DND-41 (cell line): ENCODE data around the gene C19orf47.

Source experiments
- CTCF ChIP-seq: IDR thresholded peaks from 2 replicates; pipeline ENCODE4 v1.5.1; 2012; ENCODE audit warnings: borderline replicate concordance, low read length, moderate library complexity, mild to moderate bottlenecking; ENCODE audit not compliant: poor library complexity, severe bottlenecking; ENCODE audit errors: extremely low read depth
- EZH2 ChIP-seq: IDR thresholded peaks from 3 replicates; pipeline ENCODE4 v1.6.1; 2012; ENCODE audit warnings: borderline replicate concordance, low read depth, mild to moderate bottlenecking, moderate library complexity, low read length, inconsistent platforms; ENCODE audit not compliant: severe bottlenecking

- TF ChIP-seq CTCF (no peak), EZH2 (no peak)
Measured at GRCh38 chr19:40341601-40342482, 6.4 kb downstream of the C19orf47 start.
